Renal pelvis (tissue), 4 donors: ENCODE data around the gene RPP14. TPM values are rescaled to one million over a fixed set of nuclear protein-coding genes. Genes with fewer than 3 reads are reported as not detected.
"Not testable (repeated sequence)": the region's sequence is repeated elsewhere in the genome, so short reads cannot be mapped to it uniquely, and the experiment has no call there.

Source experiments
- DNase-seq: peaks from one replicate; pipeline ENCODE4 v3.0.0-alpha.2; 2013
- polyA plus RNA-seq, 3 donors: library from polyadenylated mRNA; unstranded; fragments of 120-200 nt; gene quantifications; one replicate each; pipeline ENCODE4 v1.2.1, GENCODE V29; 2013; ENCODE audit not compliant: insufficient read length in 3 of 3

The RPP14 gene
- polyA plus RNA-seq, 3 donors, result 17.0 to 23.4 (median 21.2) TPM

GRCh38 chr3:58326267-58326900 lies 20.3 kb downstream of the RPP14 start:
- no peak for DNase-seq

GRCh38 chr3:58329150-58329921 lies 23.3 kb downstream of the RPP14 start:
- DNase-seq, result no peak

GRCh38 chr3:58329922-58330413 lies 23.9 kb downstream of the RPP14 start:
- no peak for DNase-seq

- DNase-seq, result no peak
These were observed 25.6 kb downstream of the RPP14 start for GRCh38 chr3:58331593-58332152.

GRCh38 chr3:58332575-58333188 lies 26.6 kb downstream of the RPP14 start, which contains the start of gene PXK:
Gene PXK (plus strand): TSS chr3:58332892. CDS start chr3:58332989, 97 bp downstream.
- DNase-seq, result peak; percentile 83

GRCh38 chr3:58333206-58334012 lies 27.4 kb downstream of the RPP14 start:
- no peak for DNase-seq

- no peak for DNase-seq
These were observed 27.9 kb downstream of the RPP14 start for GRCh38 chr3:58334013-58334321.

- DNase-seq, result no peak
These were observed 28.4 kb downstream of the RPP14 start for GRCh38 chr3:58334506-58334884.

GRCh38 chr3:58335652-58335947 lies 29.6 kb downstream of the RPP14 start:
- DNase-seq, result no peak

- DNase-seq, result no peak
These were observed 30.3 kb downstream of the RPP14 start for GRCh38 chr3:58336135-58336882.

- DNase-seq, result no peak
These were observed 31.1 kb downstream of the RPP14 start for GRCh38 chr3:58337190-58337589.

GRCh38 chr3:58339146-58339545 lies 33.1 kb downstream of the RPP14 start:
- not testable (repeated sequence) for DNase-seq

GRCh38 chr3:58340594-58341244 lies 34.7 kb downstream of the RPP14 start:
- no peak for DNase-seq

GRCh38 chr3:58341376-58341775 lies 35.3 kb downstream of the RPP14 start:
- no peak for DNase-seq

GRCh38 chr3:58342676-58343075 lies 36.6 kb downstream of the RPP14 start:
- no peak for DNase-seq

- DNase-seq, result no peak
These were observed 39.4 kb downstream of the RPP14 start for GRCh38 chr3:58345457-58345856.

- DNase-seq, result no peak
These were observed 40.3 kb downstream of the RPP14 start for GRCh38 chr3:58346368-58346767.

GRCh38 chr3:58347984-58348383 lies 41.9 kb downstream of the RPP14 start:
- no peak for DNase-seq

- DNase-seq, result no peak
These were observed 44.0 kb downstream of the RPP14 start for GRCh38 chr3:58349792-58350626.

- DNase-seq, result no peak
These were observed 44.6 kb downstream of the RPP14 start for GRCh38 chr3:58350627-58351013.
